A673 (cell line): ENCODE data around the gene DLEC1. TPM values are rescaled to one million over a fixed set of nuclear protein-coding genes. Genes with fewer than 3 reads are reported as not detected.

ENCODE experiments used
- BruUV-seq: library from RNA; stranded (reverse); fragments of 400-500 nt; replicated peaks from 2 replicates; lab custom pipeline; 2021; lab: Mats Ljungman, UMichigan
- CTCF ChIA-PET: fragments of 300-600 bp; sonication (Branson Sonifier 250); formaldehyde crosslinking; loops from one replicate; lab custom pipeline; 2022; ENCODE audit warnings: antibody characterized with exemption; lab: Charles Lee
- POLR2A ChIA-PET: fragments of 300-600 bp; sonication (Branson Sonifier 250); formaldehyde crosslinking; loops from one replicate; lab custom pipeline; 2022; ENCODE audit warnings: antibody characterized with exemption; ENCODE audit not compliant: low non-redundant PET; lab: Charles Lee
- DNase-seq: peaks from one replicate; pipeline ENCODE4 v3.0.0-alpha.2; 2015; ENCODE audit warnings: low spot score
- H3K27ac ChIP-seq: fragments of 200-600 bp; sonication (generic); 2 replicates; pipeline ENCODE4 v1.5.1; 2016; ENCODE audit warnings: mixed run types, low read depth, mild to moderate bottlenecking, mixed read lengths, antibody characterized with exemption, low read length; ENCODE audit not compliant: poor library complexity, severe bottlenecking
- H3K27me3 ChIP-seq: fragments of 200-600 bp; sonication (generic); replicated peaks from 2 replicates; pipeline ENCODE4 v1.6.1; 2017; ENCODE audit warnings: mixed run types, low read depth, mild to moderate bottlenecking, mixed read lengths, antibody characterized with exemption, low read length; ENCODE audit not compliant: insufficient read depth, poor library complexity
- H3K36me3 ChIP-seq: fragments of 200-600 bp; sonication (generic); 2 replicates; pipeline ENCODE4 v1.6.1; 2016; ENCODE audit warnings: mixed run types, mild to moderate bottlenecking, mixed read lengths, antibody characterized with exemption, low read length; ENCODE audit not compliant: insufficient read depth, poor library complexity, severe bottlenecking
- H3K4me1 ChIP-seq: fragments of 200-600 bp; sonication (generic); 2 replicates; pipeline ENCODE4 v1.6.1; 2017; ENCODE audit warnings: mixed run types, mild to moderate bottlenecking, mixed read lengths, antibody characterized with exemption, low read length; ENCODE audit not compliant: insufficient read depth, poor library complexity, severe bottlenecking
- H3K4me3 ChIP-seq: fragments of 200-600 bp; sonication (generic); 2 replicates; pipeline ENCODE4 v1.5.1; 2016; ENCODE audit warnings: low read depth, mixed run types, mild to moderate bottlenecking, mixed read lengths, low read length; ENCODE audit not compliant: poor library complexity, severe bottlenecking
- H3K9me3 ChIP-seq: fragments of 200-600 bp; sonication (generic); 2 replicates; pipeline ENCODE4 v1.6.1; 2016; ENCODE audit warnings: mixed run types, low read depth, mild to moderate bottlenecking, mixed read lengths, antibody characterized with exemption, low read length; ENCODE audit not compliant: poor library complexity, severe bottlenecking
- EZH2 ChIP-seq: fragments of 200-600 bp; sonication (generic); IDR thresholded peaks from 2 replicates; pipeline ENCODE4 v1.6.1; 2017; ENCODE audit warnings: borderline replicate concordance, low read depth, mild to moderate bottlenecking, mixed read lengths, antibody characterized with exemption, low read length; ENCODE audit not compliant: poor library complexity, severe bottlenecking
- intact Hi-C: fragments of 100-400 bp; cut with micrococcal nuclease; formaldehyde crosslinking; loops from one replicate; pipeline ENCODE4 v1.10.0; 2022; ENCODE audit not compliant: unreplicated experiment
- total RNA-seq: library from RNA; stranded (reverse); gene quantifications from 2 replicates; pipeline ENCODE4 v1.2.3, GENCODE V29; 2021
- TF ChIP-seq, protein P1 (sequence below): fragments of 300-800, 200-600 bp; sonication (generic); conservative IDR thresholded peaks from 2 replicates; pipeline ENCODE4 v1.5.1; 2017; ENCODE audit warnings: low read depth, mild to moderate bottlenecking, antibody characterized with exemption, low read length, moderate library complexity, mixed read lengths

The DLEC1 gene
- total RNA-seq, 1 experiment from 2014 or later = not detected

DNA sequence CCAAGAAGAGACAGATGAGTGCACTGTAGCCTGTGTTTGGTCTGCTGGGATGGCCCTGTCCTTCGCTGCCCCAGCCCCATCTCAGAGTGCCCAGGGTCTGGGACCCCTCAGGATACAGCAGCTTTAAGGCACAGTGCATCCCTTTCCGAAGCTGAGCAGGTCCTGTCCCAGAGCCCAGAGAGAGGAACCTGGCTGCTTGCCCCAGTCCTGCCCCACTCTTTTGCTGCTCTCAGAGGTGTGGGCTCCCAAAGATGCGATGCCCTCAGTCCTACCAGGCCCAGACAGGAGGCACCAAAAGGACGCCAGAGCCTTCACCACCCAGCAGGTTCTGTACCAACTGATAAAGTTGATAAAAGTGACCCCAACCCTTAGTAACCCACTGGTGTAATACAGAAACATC, 17.8 kb upstream of the DLEC1 start:
- DNase-seq = no peak
- Histone ChIP-seq H3K9me3 (no peaks in the 10 kb centered on the region), H3K36me3 (no peaks in the 10 kb centered on the region), H3K27ac (no peak overlapping the region), H3K4me3 (no peak overlapping the region), H3K4me1 (no peaks in the 10 kb centered on the region), H3K27me3 (no peaks in the 10 kb centered on the region)
- no TSS peak for BruUV-seq
- ChIA-PET POLR2A (no interaction called here), CTCF (no interaction called here)
- TF ChIP-seq, protein P1, sequence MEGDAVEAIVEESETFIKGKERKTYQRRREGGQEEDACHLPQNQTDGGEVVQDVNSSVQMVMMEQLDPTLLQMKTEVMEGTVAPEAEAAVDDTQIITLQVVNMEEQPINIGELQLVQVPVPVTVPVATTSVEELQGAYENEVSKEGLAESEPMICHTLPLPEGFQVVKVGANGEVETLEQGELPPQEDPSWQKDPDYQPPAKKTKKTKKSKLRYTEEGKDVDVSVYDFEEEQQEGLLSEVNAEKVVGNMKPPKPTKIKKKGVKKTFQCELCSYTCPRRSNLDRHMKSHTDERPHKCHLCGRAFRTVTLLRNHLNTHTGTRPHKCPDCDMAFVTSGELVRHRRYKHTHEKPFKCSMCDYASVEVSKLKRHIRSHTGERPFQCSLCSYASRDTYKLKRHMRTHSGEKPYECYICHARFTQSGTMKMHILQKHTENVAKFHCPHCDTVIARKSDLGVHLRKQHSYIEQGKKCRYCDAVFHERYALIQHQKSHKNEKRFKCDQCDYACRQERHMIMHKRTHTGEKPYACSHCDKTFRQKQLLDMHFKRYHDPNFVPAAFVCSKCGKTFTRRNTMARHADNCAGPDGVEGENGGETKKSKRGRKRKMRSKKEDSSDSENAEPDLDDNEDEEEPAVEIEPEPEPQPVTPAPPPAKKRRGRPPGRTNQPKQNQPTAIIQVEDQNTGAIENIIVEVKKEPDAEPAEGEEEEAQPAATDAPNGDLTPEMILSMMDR = no peak
- TF ChIP-seq EZH2 = no peak
- intact Hi-C loops = no loop called here

DNA sequence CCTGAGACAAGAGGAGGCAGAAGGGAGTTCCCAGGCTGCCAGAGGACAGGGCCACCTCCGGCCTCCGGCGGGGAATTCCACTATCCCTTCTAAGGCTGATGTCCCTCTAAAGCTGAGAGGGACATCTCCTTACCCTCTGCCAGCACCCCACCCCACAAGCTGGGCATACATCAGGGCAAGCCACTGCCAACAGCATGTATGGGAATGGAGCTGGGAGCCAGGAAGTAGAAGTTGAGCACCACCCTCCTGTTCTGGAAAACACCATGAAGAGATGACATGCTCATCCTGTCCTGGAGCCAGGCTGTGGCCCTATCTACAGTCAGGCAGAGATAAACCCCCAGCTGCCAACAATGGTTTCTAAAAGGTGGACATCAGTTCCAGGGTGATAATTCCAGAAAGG, 16.7 kb upstream of the DLEC1 start:
- BruUV-seq = no TSS peak
- Histone ChIP-seq H3K4me3 (no peak overlapping the region), H3K4me1 (no peaks in the 10 kb centered on the region), H3K36me3 (no peaks in the 10 kb centered on the region), H3K27ac (no peak overlapping the region), H3K27me3 (no peaks in the 10 kb centered on the region), H3K9me3 (no peaks in the 10 kb centered on the region)
- ChIA-PET CTCF (no interaction called here), POLR2A (interaction anchor here (0.5 kb wide), 1 partner anchor 218 kb away, joined by 3 read pairs; no protein-coding TSS in a partner anchor)
- TF ChIP-seq, protein P1 = no peak
- no peak for TF ChIP-seq EZH2
- no peak for DNase-seq
- intact Hi-C loops = no loop called here

DNA sequence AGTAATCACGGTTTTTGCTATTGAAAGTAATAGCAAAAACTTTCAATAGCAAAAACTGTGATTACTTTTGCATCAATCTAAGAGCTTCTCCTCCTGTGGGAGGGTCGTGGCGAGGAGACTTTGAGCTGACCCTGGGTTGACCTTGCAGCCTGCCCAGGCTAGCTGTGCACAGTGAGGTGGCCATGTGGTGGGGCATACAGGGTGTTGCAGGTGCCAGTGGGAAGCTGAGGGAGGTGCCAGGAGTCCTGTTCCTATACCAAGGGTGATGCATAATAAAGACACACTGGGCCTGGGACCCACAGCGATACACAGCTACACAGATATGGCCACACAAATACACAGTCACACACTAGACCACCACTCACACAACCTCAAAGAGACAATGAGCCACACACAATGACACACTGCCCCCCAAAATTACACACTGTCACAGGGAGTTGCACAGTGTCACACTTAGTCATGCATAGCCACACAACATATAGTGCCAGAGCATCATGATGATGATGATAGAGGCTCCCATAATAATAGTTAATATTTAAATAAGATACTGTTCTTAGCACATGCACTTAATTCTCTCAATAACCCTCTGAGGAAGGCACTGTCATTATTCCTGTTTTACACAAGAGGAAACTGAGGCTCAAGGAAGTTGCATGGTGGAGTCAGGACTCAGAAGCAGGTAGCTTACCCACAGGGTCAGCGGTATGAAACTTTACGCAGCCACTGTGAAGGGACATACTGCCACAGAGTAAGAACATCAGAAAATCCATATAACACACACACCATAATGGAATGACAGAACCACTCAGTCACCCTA, 15.9 kb upstream of the DLEC1 start:
- intact Hi-C loops = no loop called here
- H3K4me1 ChIP-seq = no peaks in the 10 kb centered on the region
- POLR2A ChIA-PET = interaction anchor here (0.6 kb wide), 1 partner anchor 233 kb away, joined by 5 read pairs; no protein-coding TSS in a partner anchor
- no peaks in the 10 kb centered on the region for H3K27me3 ChIP-seq
- H3K9me3 ChIP-seq = no peaks in the 10 kb centered on the region
- H3K4me3 ChIP-seq = no peak overlapping the region
- no peak for DNase-seq
- no TSS peak for BruUV-seq
- CTCF ChIA-PET = no interaction called here
- TF ChIP-seq, protein P1 = no peak
- no peak for TF ChIP-seq EZH2
- H3K36me3 ChIP-seq = no peaks in the 10 kb centered on the region
- no peak overlapping the region for H3K27ac ChIP-seq
